HG02938 (cell line): ENCODE results near the gene DNER.
"Not testable (repeated sequence)": the region's sequence is repeated elsewhere in the genome, so short reads cannot be mapped to it uniquely, and the experiment has no call there.

Experiments used
- ATAC-seq: cut with Tn5 transposase; IDR thresholded peaks from one replicate; pipeline ENCODE4 v1.9.1; 2021; ENCODE audit warnings: mild to moderate bottlenecking, moderate library complexity; ENCODE audit not compliant: unreplicated experiment

The DNER gene

GRCh38 chr2:229409751-229410181 is 304.6 kb downstream of the DNER start:
- no peak for ATAC-seq

GRCh38 chr2:229408962-229409361 is 305.4 kb downstream of the DNER start:
- no peak for ATAC-seq

DNA sequence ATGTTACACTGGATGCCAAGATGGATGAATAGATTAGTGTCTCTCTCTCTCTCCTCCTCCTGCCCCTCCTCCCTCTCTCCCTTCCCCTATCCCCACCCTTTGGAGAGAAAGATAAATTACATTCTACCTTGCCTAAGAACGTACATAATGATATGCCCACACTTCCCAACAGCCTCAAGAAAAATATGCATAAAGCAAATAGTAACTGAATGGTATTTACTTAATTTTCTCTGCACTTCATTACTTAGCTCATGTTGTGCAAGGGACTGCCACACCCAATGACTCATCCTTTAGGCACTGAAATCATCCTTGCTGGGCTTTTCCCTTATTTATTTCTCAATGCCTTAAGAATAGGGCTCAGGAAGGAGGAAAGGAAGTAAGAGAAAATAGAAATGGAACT is 306.0 kb downstream of the DNER start:
- no peak for ATAC-seq

- ATAC-seq: no peak
These were observed 307.2 kb downstream of the DNER start for GRCh38 chr2:229407170-229407569.

DNA sequence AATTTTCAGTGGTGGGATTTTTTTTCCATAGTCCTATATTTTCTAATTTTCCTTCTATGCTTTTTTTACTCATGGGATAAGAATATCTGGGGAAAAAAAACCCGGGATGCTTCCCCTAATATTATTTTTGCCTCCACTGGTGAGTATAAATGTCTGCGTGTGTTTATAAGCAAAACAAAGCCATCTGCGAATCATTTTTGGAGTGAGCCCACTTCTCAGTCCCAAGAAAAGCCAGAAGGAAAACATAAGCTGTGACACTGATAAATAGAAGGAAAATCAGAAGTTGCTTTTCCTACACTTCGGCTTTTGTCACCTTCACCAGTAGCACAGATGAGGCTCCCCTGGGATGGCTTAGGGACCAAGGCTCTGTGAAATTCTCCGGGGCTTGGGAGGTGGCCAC is 308.6 kb downstream of the DNER start:
- ATAC-seq: no peak

DNA sequence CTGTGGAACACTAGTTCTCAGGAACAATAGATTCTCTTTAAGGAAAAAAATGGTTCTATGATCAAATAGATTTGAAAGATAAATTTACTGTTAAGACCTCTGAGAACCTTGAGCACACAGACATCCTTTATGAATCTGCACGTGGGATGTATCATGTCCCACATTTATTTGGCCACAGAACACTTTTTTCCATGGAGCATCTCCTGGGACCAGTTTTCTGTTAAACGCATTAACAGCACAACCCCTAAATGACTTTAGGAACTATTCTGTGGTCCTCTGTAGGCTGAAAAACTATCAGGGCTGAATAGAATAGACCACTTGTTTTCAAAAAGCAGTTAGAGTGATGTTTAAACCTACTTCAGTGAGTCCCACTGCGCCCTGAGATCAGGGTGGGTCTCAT is 311.1 kb downstream of the DNER start:
- ATAC-seq: no peak

- no peak for ATAC-seq
These were observed 313.0 kb downstream of the DNER start for GRCh38 chr2:229401171-229401865.

DNA sequence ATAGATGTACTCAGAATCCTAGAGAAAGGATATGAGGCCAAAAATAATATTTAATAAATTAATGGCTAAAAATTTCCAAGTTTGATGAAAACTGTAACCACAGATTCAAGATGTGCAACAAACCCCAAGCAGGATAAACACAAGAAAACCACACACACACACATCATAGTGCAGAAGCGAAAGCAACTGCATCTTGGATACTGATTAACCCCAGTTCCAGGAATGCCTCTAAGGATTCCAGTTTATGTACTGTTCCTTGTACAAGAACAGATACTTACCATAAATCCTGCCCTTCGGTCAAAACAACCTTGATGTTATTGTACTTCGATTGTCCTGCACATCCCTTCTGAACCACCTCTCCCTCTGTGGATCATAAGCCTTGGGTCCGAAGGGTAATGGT is 320.4 kb downstream of the DNER start:
- ATAC-seq: no peak

GRCh38 chr2:229392196-229392595 is 322.2 kb downstream of the DNER start:
- no peak for ATAC-seq

GRCh38 chr2:229388731-229389130 is 325.6 kb downstream of the DNER start:
- ATAC-seq: no peak

GRCh38 chr2:229387866-229388265 is 326.5 kb downstream of the DNER start:
- ATAC-seq: no peak

DNA sequence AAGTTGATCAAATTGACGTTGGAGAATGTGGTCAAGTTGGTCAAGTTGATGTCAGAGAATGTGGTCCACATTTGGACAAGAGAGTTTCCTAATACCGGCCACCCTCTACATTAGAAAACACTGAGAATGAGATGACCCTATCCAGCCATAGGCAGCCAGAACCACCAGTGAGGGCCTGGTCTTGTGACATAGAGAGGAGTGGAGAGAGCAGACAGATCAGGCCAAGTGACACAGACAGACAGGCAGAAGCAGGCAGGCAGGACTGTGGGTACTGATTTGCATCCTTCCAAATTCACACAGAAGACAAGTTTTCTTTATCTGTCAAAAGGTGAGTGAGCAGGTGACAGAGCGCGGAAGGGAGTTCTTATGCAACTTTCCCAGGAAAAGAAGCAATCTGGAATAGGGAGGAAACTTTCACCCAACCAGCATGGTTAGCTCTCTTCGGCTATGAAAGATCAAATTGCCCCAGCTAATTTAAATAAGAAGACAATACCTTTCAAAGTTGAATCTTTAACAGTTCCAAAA is 334.2 kb downstream of the DNER start:
- no peak for ATAC-seq

- ATAC-seq: no peak
These were observed 336.0 kb downstream of the DNER start for GRCh38 chr2:229378386-229378785.

DNA sequence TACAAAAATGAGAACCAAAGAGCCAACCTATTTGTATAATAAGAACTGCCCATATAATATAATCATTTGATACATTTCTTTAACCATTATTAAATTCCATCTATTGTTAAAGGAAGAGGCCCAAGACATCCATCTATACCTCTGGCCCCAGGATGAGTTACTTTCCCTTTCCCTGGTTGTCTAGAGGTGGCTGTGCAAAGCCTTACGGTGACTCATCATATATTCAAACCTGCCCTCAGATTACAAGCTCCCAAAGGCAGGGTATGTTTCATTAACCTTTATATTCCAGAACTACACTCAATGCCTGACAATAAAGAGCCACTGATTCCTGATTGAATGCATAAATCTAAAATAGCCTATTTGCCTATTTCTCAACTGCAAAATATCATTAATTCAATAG is 337.5 kb downstream of the DNER start:
- no peak for ATAC-seq

DNA sequence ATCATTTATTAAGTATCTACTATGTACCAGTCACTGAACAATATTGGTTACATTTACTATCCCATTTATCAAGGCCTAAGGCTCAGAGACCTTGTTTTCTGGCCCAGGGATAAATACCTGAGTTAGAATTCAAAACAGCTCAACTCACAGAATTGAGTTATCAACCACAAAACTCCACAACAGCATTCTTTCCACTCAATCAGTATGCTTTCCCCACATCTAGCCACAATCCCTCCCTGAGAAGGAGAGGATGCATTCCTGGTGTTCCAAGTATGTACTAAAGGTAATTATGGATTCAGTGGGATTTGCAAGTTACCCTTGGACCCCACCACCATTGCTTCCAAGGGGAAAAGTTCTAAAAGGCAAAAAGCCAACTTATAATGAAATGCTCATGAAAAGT is 339.1 kb downstream of the DNER start:
- no peak for ATAC-seq

DNA sequence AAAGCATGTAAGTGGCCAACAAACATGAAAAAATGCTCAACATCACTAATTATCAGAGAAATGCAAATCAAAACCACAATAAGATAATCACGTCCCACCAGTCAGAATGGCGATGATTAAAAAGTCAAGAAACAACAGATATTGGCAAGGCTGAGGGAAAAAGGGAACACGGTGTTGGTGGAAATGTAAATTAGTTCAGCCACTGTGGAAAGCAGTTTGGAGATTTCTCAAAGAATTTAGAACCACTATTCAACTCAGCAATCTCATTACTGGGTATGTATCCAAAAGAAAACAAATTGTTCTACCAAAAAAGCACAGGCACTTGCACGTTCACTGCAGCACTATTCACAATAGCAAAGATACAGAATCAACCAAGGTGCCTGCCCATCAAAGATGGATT is 341.0 kb downstream of the DNER start:
- not testable (repeated sequence) for ATAC-seq

DNA sequence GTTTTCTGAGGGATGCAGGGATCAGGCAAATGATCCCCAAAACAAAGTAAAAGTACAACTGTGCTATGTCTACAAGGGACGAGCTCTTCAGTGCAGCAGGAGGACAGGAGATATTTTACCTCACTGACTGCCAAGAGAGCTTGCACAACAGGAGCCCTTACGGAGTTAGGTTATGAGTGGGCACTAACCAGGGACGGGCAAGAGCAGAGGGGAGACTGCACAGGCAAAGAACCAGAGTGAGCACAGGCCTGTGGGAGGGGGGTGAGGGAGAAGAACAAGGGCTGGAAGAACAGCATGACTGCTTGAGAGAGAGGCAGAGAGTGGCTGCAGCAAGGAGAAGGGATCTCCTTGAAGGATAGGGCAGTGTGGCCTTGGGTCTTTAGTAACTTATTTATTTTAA is 342.1 kb downstream of the DNER start:
- ATAC-seq: no peak

DNA sequence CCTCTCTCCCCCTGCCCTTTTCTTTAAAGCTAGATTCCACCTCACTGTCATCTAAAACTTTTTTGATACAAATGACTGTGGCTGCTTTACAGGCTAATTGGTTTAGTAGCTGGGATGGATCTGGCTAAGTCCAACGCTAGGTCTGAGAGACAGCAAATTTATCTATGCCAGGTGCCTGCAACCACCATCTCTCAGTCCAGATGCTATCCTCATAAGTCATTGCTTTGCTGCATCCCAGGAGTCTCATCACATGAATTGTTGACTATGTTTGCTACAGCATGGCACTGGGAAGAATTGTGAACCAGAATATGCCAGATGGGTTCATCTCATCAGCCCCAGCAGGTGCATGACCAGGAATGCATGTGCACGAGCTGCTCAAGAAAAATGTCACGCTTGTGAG is 343.3 kb downstream of the DNER start:
- no peak for ATAC-seq

DNA sequence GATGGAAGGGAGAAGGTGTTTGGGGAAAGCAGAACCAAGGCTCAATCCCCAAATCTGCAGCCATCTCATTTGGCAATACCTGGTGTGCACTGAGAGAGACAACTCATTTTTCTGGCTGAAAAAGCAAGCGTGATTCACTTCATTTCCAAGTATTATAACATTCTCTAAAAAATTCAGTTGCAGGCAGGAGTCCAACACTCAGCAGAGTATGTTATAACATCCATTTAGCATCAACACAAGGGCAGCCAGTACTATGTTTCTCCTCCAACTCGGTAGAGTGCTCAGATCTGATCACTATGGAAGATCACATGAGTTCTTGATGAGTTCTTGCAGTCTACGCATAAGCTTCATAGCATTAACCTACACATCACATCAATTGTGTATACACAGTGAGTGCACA is 343.8 kb downstream of the DNER start:
- no peak for ATAC-seq

GRCh38 chr2:229363185-229363814 is 351.1 kb downstream of the DNER start:
- no peak for ATAC-seq

- no peak for ATAC-seq
These were observed 363.5 kb downstream of the DNER start for GRCh38 chr2:229350883-229351282.

DNA sequence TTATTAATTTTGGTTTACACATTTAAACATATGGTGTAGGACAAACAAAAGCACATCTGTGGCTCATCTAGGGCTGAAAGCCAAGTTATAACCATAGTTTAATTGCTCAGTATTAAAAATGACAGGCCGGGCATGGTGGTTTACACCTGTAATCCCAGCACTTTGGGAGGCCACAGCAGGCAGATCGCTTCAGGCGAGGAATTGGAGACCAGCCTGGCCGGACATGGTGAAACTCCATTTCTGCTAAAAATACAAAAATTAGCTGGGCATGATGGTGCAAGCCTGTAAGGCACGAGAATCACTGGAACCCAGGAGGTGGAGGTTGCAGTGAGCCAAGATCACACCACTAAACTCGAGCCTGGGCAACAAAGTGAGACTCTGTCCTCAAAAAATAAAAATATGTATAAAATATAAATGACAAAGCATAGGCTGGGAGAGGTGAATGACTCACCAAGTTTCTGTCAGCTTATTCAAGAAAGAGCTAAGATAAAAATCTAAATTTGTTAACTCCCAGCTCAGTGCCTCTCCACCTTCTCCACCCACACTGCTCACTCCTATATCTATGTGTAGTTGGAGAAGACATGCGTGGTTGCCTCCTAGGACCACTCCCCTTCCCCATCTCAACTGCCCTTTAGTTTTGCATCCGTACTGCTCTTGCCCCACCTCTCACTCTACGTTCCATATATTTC is 364.1 kb downstream of the DNER start:
- ATAC-seq: no peak
